Measurements from ENCODE around the gene NCK1.

Gene NCK1

GRCh38 chr3:136956971-136957370 lies 95.0 kb downstream of the NCK1 start (continued):
- TF ChIP-seq TOX (CRISPR knock-in tag; IDR thresholded peaks at IDR 0.05; ENCODE audit: borderline replicate concordance) = no peak

- no peak for ATAC-seq
- no peak for TF ChIP-seq POU6F1 (CRISPR knock-in tag; IDR thresholded peaks at IDR 0.05; ENCODE audit: borderline replicate concordance, low read depth)
- no peak for TF ChIP-seq ZFP3 (CRISPR knock-in tag; IDR thresholded peaks at IDR 0.05)
- TF ChIP-seq TOX (CRISPR knock-in tag; IDR thresholded peaks at IDR 0.05; ENCODE audit: borderline replicate concordance) = no peak
- no peak for TF ChIP-seq OSR1 (CRISPR knock-in tag; IDR thresholded peaks at IDR 0.05)
- TF ChIP-seq BACH2 (CRISPR knock-in tag; IDR thresholded peaks at IDR 0.05; ENCODE audit: borderline replicate concordance) = no peak
- TF ChIP-seq ARNTL (CRISPR knock-in tag; IDR thresholded peaks at IDR 0.05; ENCODE audit: borderline replicate concordance, low read depth) = no peak
- TF ChIP-seq GLIS3 (CRISPR knock-in tag; IDR thresholded peaks at IDR 0.05) = no peak
- no peak for TF ChIP-seq PPARA (CRISPR knock-in tag; IDR thresholded peaks at IDR 0.05; ENCODE audit: borderline replicate concordance)
- TF ChIP-seq PATZ1 (CRISPR knock-in tag; IDR thresholded peaks at IDR 0.05; ENCODE audit: borderline replicate concordance) = no peak
- TF ChIP-seq TSHZ2 (CRISPR knock-in tag; IDR thresholded peaks at IDR 0.05) = no peak
- no peak for TF ChIP-seq ESRRG (CRISPR knock-in tag; IDR thresholded peaks at IDR 0.05)
- TF ChIP-seq CSRNP3 (CRISPR knock-in tag; IDR thresholded peaks at IDR 0.05) = no peak
- TF ChIP-seq CREB5 (CRISPR knock-in tag; IDR thresholded peaks at IDR 0.05; ENCODE audit: low read depth) = no peak
- TF ChIP-seq SNAI2 (CRISPR knock-in tag; IDR thresholded peaks at IDR 0.05) = no peak
- TF ChIP-seq ZC3H10 (CRISPR knock-in tag; IDR thresholded peaks at IDR 0.05) = no peak
- no peak for TF ChIP-seq ISL1 (CRISPR knock-in tag; IDR thresholded peaks at IDR 0.05)
- TF ChIP-seq CSDC2 (CRISPR knock-in tag; IDR thresholded peaks at IDR 0.05) = no peak
- no peak for TF ChIP-seq ZNF8 (CRISPR knock-in tag; IDR thresholded peaks at IDR 0.05)
- no peak for TF ChIP-seq ZFP30 (CRISPR knock-in tag; IDR thresholded peaks at IDR 0.05)
- TF ChIP-seq ZNF70 (CRISPR knock-in tag; IDR thresholded peaks at IDR 0.05) = no peak
These were observed 95.8 kb downstream of the NCK1 start, which contains the start of gene IL20RB for GRCh38 chr3:136957751-136958288. Gene IL20RB, plus strand, starts transcription at chr3:136957983. Its CDS starts 131 bp downstream, at chr3:136958114.

- TF ChIP-seq CSRNP3 (CRISPR knock-in tag; IDR thresholded peaks at IDR 0.05) (no peak), GLIS3 (CRISPR knock-in tag; IDR thresholded peaks at IDR 0.05) (no peak), OSR1 (CRISPR knock-in tag; IDR thresholded peaks at IDR 0.05) (no peak), ZFP3 (CRISPR knock-in tag; IDR thresholded peaks at IDR 0.05) (no peak), ARNTL (CRISPR knock-in tag; IDR thresholded peaks at IDR 0.05; ENCODE audit: borderline replicate concordance, low read depth) (no peak), TOX (CRISPR knock-in tag; IDR thresholded peaks at IDR 0.05; ENCODE audit: borderline replicate concordance) (no peak)
- no peak for ATAC-seq
These were observed 96.9 kb downstream of the NCK1 start for GRCh38 chr3:136958939-136959338.
